Measurements from ENCODE around the gene FGF12.

FGF12 gene

DNA sequence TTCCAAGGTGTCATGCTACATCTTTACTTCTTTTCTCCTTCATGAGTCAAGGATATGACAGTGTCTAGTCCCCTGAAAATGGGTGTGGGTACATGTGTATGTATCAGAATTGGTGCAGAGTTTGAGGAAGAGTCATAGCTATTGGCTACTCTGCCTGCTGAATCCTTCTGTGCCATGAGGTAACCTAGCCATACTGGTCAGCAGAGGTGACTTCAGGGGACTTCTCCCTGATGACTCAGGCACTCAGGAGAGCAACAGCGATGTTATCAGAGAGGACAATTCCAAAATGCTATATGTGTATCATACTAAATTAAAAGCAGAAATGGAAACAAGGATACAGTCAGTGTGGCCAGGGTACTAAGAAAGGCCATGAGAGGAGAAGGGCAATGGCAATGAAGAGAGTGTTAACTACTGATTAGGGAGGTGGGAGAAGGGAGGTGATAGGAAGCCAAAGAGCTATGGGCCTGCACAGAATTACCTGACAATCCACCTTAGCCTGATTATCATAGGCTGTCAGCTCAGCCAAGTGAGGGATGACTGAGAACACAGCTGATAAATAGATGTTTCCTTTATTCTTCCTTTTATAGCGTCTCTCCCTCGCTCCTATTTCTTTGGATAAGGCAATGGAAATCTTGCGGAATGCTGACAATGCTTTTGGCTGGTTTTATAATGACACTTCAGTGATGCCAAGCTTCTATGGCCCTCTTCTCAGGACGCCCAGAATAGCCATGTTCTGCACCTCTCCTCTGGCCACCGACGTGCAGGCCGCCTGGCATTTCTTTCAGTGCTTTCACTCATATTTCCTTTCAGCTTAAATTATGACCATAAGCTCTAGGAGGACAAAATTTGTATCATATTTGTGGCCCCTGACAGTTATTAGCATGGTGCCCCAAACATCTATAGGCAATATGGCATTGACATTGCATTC, 90.6 kb downstream of the FGF12 start:
- TF ChIP-seq SIN3A (IDR thresholded peaks at IDR 0.05; ENCODE audit: borderline replicate concordance, insufficient read depth, low read length) = no peak
- TF ChIP-seq, protein P1, sequence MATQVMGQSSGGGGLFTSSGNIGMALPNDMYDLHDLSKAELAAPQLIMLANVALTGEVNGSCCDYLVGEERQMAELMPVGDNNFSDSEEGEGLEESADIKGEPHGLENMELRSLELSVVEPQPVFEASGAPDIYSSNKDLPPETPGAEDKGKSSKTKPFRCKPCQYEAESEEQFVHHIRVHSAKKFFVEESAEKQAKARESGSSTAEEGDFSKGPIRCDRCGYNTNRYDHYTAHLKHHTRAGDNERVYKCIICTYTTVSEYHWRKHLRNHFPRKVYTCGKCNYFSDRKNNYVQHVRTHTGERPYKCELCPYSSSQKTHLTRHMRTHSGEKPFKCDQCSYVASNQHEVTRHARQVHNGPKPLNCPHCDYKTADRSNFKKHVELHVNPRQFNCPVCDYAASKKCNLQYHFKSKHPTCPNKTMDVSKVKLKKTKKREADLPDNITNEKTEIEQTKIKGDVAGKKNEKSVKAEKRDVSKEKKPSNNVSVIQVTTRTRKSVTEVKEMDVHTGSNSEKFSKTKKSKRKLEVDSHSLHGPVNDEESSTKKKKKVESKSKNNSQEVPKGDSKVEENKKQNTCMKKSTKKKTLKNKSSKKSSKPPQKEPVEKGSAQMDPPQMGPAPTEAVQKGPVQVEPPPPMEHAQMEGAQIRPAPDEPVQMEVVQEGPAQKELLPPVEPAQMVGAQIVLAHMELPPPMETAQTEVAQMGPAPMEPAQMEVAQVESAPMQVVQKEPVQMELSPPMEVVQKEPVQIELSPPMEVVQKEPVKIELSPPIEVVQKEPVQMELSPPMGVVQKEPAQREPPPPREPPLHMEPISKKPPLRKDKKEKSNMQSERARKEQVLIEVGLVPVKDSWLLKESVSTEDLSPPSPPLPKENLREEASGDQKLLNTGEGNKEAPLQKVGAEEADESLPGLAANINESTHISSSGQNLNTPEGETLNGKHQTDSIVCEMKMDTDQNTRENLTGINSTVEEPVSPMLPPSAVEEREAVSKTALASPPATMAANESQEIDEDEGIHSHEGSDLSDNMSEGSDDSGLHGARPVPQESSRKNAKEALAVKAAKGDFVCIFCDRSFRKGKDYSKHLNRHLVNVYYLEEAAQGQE (IDR thresholded peaks at IDR 0.05; ENCODE audit: insufficient read depth in 1 of 2, low read depth in 2 of 2, low read length in 2 of 2) = no peak
- no peak for TF ChIP-seq POLR2AphosphoS5 (IDR thresholded peaks at IDR 0.05; ENCODE audit: low read depth, low read length)
- no peak for TF ChIP-seq TAF1 (IDR thresholded peaks at IDR 0.05; ENCODE audit: borderline replicate concordance, insufficient read depth, low read length)
- no peak for TF ChIP-seq FOXP2 (optimal IDR thresholded peaks at IDR 0.05; ENCODE audit: borderline replicate concordance, extremely low read depth, extremely low read length, insufficient read depth)

- TF ChIP-seq FOXP2 (optimal IDR thresholded peaks at IDR 0.05; ENCODE audit: borderline replicate concordance, extremely low read depth, extremely low read length, insufficient read depth) = no peak
- no peak for TF ChIP-seq SIN3A (IDR thresholded peaks at IDR 0.05; ENCODE audit: borderline replicate concordance, insufficient read depth, low read length)
- no peak for TF ChIP-seq TAF1 (IDR thresholded peaks at IDR 0.05; ENCODE audit: borderline replicate concordance, insufficient read depth, low read length)
- TF ChIP-seq, protein P1 (IDR thresholded peaks at IDR 0.05; ENCODE audit: insufficient read depth in 1 of 2, low read depth in 2 of 2, low read length in 2 of 2) = no peak
- no peak for TF ChIP-seq POLR2AphosphoS5 (IDR thresholded peaks at IDR 0.05; ENCODE audit: low read depth, low read length)
These were observed 97.9 kb downstream of the FGF12 start for GRCh38 chr3:192629429-192629828.

GRCh38 chr3:192621909-192622308, 105.4 kb downstream of the FGF12 start:
- TF ChIP-seq SIN3A (IDR thresholded peaks at IDR 0.05; ENCODE audit: borderline replicate concordance, insufficient read depth, low read length) = no peak
- TF ChIP-seq POLR2AphosphoS5 (IDR thresholded peaks at IDR 0.05; ENCODE audit: low read depth, low read length) = no peak
- TF ChIP-seq, protein P1 (IDR thresholded peaks at IDR 0.05; ENCODE audit: insufficient read depth in 1 of 2, low read depth in 2 of 2, low read length in 2 of 2) = no peak
- no peak for TF ChIP-seq TAF1 (IDR thresholded peaks at IDR 0.05; ENCODE audit: borderline replicate concordance, insufficient read depth, low read length)
- no peak for TF ChIP-seq FOXP2 (optimal IDR thresholded peaks at IDR 0.05; ENCODE audit: borderline replicate concordance, extremely low read depth, extremely low read length, insufficient read depth)

- TF ChIP-seq, protein P1 (IDR thresholded peaks at IDR 0.05; ENCODE audit: insufficient read depth in 1 of 2, low read depth in 2 of 2, low read length in 2 of 2) = no peak
- TF ChIP-seq SIN3A (IDR thresholded peaks at IDR 0.05; ENCODE audit: borderline replicate concordance, insufficient read depth, low read length) = no peak
- no peak for TF ChIP-seq FOXP2 (optimal IDR thresholded peaks at IDR 0.05; ENCODE audit: borderline replicate concordance, extremely low read depth, extremely low read length, insufficient read depth)
- TF ChIP-seq POLR2AphosphoS5 (IDR thresholded peaks at IDR 0.05; ENCODE audit: low read depth, low read length) = no peak
- TF ChIP-seq TAF1 (IDR thresholded peaks at IDR 0.05; ENCODE audit: borderline replicate concordance, insufficient read depth, low read length) = no peak
These were observed 107.1 kb downstream of the FGF12 start for GRCh38 chr3:192620275-192620674.
